SU-DHL-6 (cell line): ENCODE results near the gene ORAI1.

Experiments
- H2AFZ ChIP-seq: fragments of 200-600 bp; sonication (generic); 2 replicates; pipeline ENCODE4 v1.6.1; 2014; ENCODE audit warnings: low read depth, mild to moderate bottlenecking, moderate library complexity, mixed read lengths, antibody characterized with exemption, low read length; ENCODE audit not compliant: severe bottlenecking
- H3F3A ChIP-seq: fragments of 200-600 bp; shearing (Covaris generic); 2 replicates; pipeline ENCODE4 v1.6.0; 2016; ENCODE audit warnings: antibody characterized with exemption, mild to moderate bottlenecking; ENCODE audit not compliant: insufficient read depth
- H3K27ac ChIP-seq: fragments of 200-600 bp; sonication (generic); 2 replicates; pipeline ENCODE4 v1.5.1; 2016; ENCODE audit warnings: low read depth, mild to moderate bottlenecking, low read length, moderate library complexity, mixed read lengths
- H3K27me3 ChIP-seq: fragments of 200-600 bp; sonication (generic), shearing (Covaris generic); 2 replicates; pipeline ENCODE4 v1.6.0; 2014; ENCODE audit warnings: mild to moderate bottlenecking, low read length
- H3K36me3 ChIP-seq: fragments of 200-600 bp; sonication (generic); 2 replicates; pipeline ENCODE4 v1.6.1; 2014; ENCODE audit warnings: mild to moderate bottlenecking, low read length, mixed read lengths
- H3K4me2 ChIP-seq: fragments of 300-600, 200-600 bp; shearing (Covaris generic), sonication (generic); 2 replicates; pipeline ENCODE4 v1.6.0; 2014; ENCODE audit warnings: low read length, low read depth, mild to moderate bottlenecking; ENCODE audit not compliant: poor library complexity, severe bottlenecking
- H3K4me3 ChIP-seq: fragments of 200-600 bp; sonication (generic); 2 replicates; pipeline ENCODE4 v1.5.1; 2014; ENCODE audit warnings: antibody characterized with exemption, low read length, mild to moderate bottlenecking, mixed read lengths; ENCODE audit not compliant: insufficient read depth, poor library complexity, severe bottlenecking
- H3K79me2 ChIP-seq: fragments of 200-600 bp; sonication (generic); 2 replicates; pipeline ENCODE4 v1.6.1; 2014; ENCODE audit warnings: mild to moderate bottlenecking, low read length, moderate library complexity; ENCODE audit not compliant: insufficient read depth
- H3K9ac ChIP-seq: fragments of 200-600 bp; sonication (generic); 2 replicates; pipeline ENCODE4 v1.7.0; 2014; ENCODE audit warnings: mild to moderate bottlenecking, low read length
- H3K9me2 ChIP-seq: fragments of 200-600 bp; sonication (generic); replicated peaks from 2 replicates; pipeline ENCODE4 v1.6.1; 2014; ENCODE audit warnings: low read length; ENCODE audit not compliant: insufficient read depth
- H3K9me3 ChIP-seq: fragments of 200-600 bp; sonication (generic); 2 replicates; pipeline ENCODE4 v1.6.1; 2014; ENCODE audit warnings: low read length, mixed read lengths; ENCODE audit not compliant: insufficient read depth
- H4K20me1 ChIP-seq: fragments of 200-600 bp; sonication (generic); 2 replicates; pipeline ENCODE4 v1.6.1; 2014; ENCODE audit warnings: low read depth, mild to moderate bottlenecking, antibody characterized with exemption, low read length, moderate library complexity, mixed read lengths
- CTCF ChIP-seq: fragments of 200-600 bp; sonication (generic); IDR thresholded peaks from one replicate; pipeline ENCODE4 v1.5.1; 2017; ENCODE audit warnings: antibody characterized with exemption, mild to moderate bottlenecking, low read length, moderate library complexity; ENCODE audit not compliant: insufficient read depth, poor library complexity, severe bottlenecking
- EZH2phosphoT487 ChIP-seq: fragments of 200-600 bp; sonication (generic), shearing (Covaris generic); conservative IDR thresholded peaks from 2 replicates; pipeline ENCODE4 v1.6.1; 2018; ENCODE audit warnings: mild to moderate bottlenecking, antibody characterized with exemption, low read length, moderate library complexity, mixed read lengths

ORAI1 gene

GRCh38 chr12:121626087-121626852 lies at the start of gene ORAI1:
Gene ORAI1 (plus strand): TSS chr12:121626530.
- no peaks in the 10 kb centered on the region for H3K9me2 ChIP-seq
- H3K9me3 ChIP-seq, result no peaks in the 10 kb centered on the region
- peak within 1 kb of the TSS; percentile 95 for H3K4me2 ChIP-seq
- H3K27me3 ChIP-seq, result no peaks in the 10 kb centered on the region
- peak within 1 kb of the TSS; percentile 89 for H3K9ac ChIP-seq
- peak within 1 kb of the TSS; percentile 77 for H3K27ac ChIP-seq
- H3F3A ChIP-seq, result peaks cover 7% of the 10 kb centered on the region; the same call in 1 of the 2 replicates
- peak within 1 kb of the TSS; percentile 98 for H2AFZ ChIP-seq
- no peaks in the 10 kb centered on the region for H4K20me1 ChIP-seq
- peaks cover 41% of the 10 kb centered on the region for H3K79me2 ChIP-seq
- H3K36me3 ChIP-seq, result no peaks in the 10 kb centered on the region
- no peak for TF ChIP-seq CTCF
- no peak for TF ChIP-seq EZH2phosphoT487
- H3K4me3 ChIP-seq, result peak within 1 kb of the TSS; percentile 100

GRCh38 chr12:121576851-121577391 lies 49.4 kb upstream of the ORAI1 start:
- no peak overlapping the region for H3K9ac ChIP-seq
- no peak overlapping the region for H3K27ac ChIP-seq
- no peak overlapping the region for H3K4me3 ChIP-seq
- no peak for TF ChIP-seq EZH2phosphoT487
- TF ChIP-seq CTCF, result no peak
- no peaks in the 10 kb centered on the region for H4K20me1 ChIP-seq
- H3K9me3 ChIP-seq, result no peaks in the 10 kb centered on the region
- no peaks in the 10 kb centered on the region for H3F3A ChIP-seq
- H3K79me2 ChIP-seq, result no peaks in the 10 kb centered on the region
- H3K27me3 ChIP-seq, result no peaks in the 10 kb centered on the region
- H3K36me3 ChIP-seq, result no peaks in the 10 kb centered on the region
- H3K4me2 ChIP-seq, result no peak overlapping the region
- no peak overlapping the region for H2AFZ ChIP-seq
- H3K9me2 ChIP-seq, result no peaks in the 10 kb centered on the region

GRCh38 chr12:121577443-121578180 lies 48.7 kb upstream of the ORAI1 start:
- H3K27ac ChIP-seq, result no peak overlapping the region
- no peaks in the 10 kb centered on the region for H3K9me3 ChIP-seq
- H3K9me2 ChIP-seq, result no peaks in the 10 kb centered on the region
- no peaks in the 10 kb centered on the region for H3F3A ChIP-seq
- no peaks in the 10 kb centered on the region for H4K20me1 ChIP-seq
- H3K9ac ChIP-seq, result no peak overlapping the region
- H3K4me3 ChIP-seq, result no peak overlapping the region
- H3K4me2 ChIP-seq, result no peak overlapping the region
- no peaks in the 10 kb centered on the region for H3K79me2 ChIP-seq
- H3K27me3 ChIP-seq, result no peaks in the 10 kb centered on the region
- no peak overlapping the region for H2AFZ ChIP-seq
- no peaks in the 10 kb centered on the region for H3K36me3 ChIP-seq
- TF ChIP-seq EZH2phosphoT487 (no peak), CTCF (no peak)
